ENCODE data around the gene PHF8.
A peak's percentile ranks its signal among the peaks of the same experiment; 100 is the strongest.

Gene PHF8

GRCh38 chrX:54044877-54045338 lies 635 bp upstream of the PHF8 start:
- H3K27me3 ChIP-seq (ENCODE audit: low read depth, low read length): no peaks in the 10 kb centered on the region

GRCh38 chrX:54043541-54044125 lies 640 bp downstream of the PHF8 start:
- Histone ChIP-seq H3K4me1 (ENCODE audit: low read length) (peaks cover 10% of the 10 kb centered on the region), H3K9ac (ENCODE audit: low read length) (peak overlapping the region; percentile 98), H3K4me2 (ENCODE audit: low read length) (peak overlapping the region; percentile 88), H3K9me3 (ENCODE audit: insufficient read depth, low read length) (no peaks in the 10 kb centered on the region), H3K4me3 (ENCODE audit: low read length) (peak overlapping the region; percentile 98), H4K20me1 (ENCODE audit: insufficient read depth, low read length) (no peaks in the 10 kb centered on the region), H3K36me3 (replicated peaks; ENCODE audit: low read depth, low read length) (peaks cover 14% of the 10 kb centered on the region), H2AFZ (ENCODE audit: low read depth, low read length) (peak overlapping the region; percentile 90), H3K27me3 (ENCODE audit: low read depth, low read length) (no peaks in the 10 kb centered on the region), H3K79me2 (ENCODE audit: low read length) (peaks cover 18% of the 10 kb centered on the region), H3K27ac (ENCODE audit: low read length) (peak overlapping the region; percentile 93)
- no peak for TF ChIP-seq EZH2phosphoT487 (IDR thresholded peaks at IDR 0.05; ENCODE audit: low read depth)
- TF ChIP-seq CTCF (IDR thresholded peaks at IDR 0.05; ENCODE audit: low read depth, low read length): no peak

More at GRCh38 chrX:54044877-54045338, 635 bp upstream of the PHF8 start:
- H3K9me3 ChIP-seq (ENCODE audit: insufficient read depth, low read length): no peaks in the 10 kb centered on the region
- H2AFZ ChIP-seq (ENCODE audit: low read depth, low read length): peak overlapping the region; percentile 92
- peaks cover 10% of the 10 kb centered on the region for H3K4me1 ChIP-seq (ENCODE audit: low read length)
- peak overlapping the region; percentile 98 for H3K4me3 ChIP-seq (ENCODE audit: low read length)
- peak overlapping the region; percentile 97 for H3K4me2 ChIP-seq (ENCODE audit: low read length)
- H3K27ac ChIP-seq (ENCODE audit: low read length): peak overlapping the region; percentile 93
- H4K20me1 ChIP-seq (ENCODE audit: insufficient read depth, low read length): no peaks in the 10 kb centered on the region
- peaks cover 18% of the 10 kb centered on the region for H3K79me2 ChIP-seq (ENCODE audit: low read length)
- H3K9ac ChIP-seq (ENCODE audit: low read length): peak overlapping the region; percentile 88
- peaks cover 10% of the 10 kb centered on the region for H3K36me3 ChIP-seq (replicated peaks; ENCODE audit: low read depth, low read length)
- no peak for TF ChIP-seq CTCF (IDR thresholded peaks at IDR 0.05; ENCODE audit: low read depth, low read length)
- no peak for TF ChIP-seq EZH2phosphoT487 (IDR thresholded peaks at IDR 0.05; ENCODE audit: low read depth)

- Histone ChIP-seq H3K36me3 (replicated peaks; ENCODE audit: low read depth, low read length) (peaks cover 14% of the 10 kb centered on the region), H3K27ac (ENCODE audit: low read length) (peak overlapping the region; percentile 93), H3K79me2 (ENCODE audit: low read length) (peaks cover 18% of the 10 kb centered on the region), H3K4me3 (ENCODE audit: low read length) (peak overlapping the region; percentile 98), H3K4me2 (ENCODE audit: low read length) (peak overlapping the region; percentile 88), H2AFZ (ENCODE audit: low read depth, low read length) (no peak overlapping the region), H3K27me3 (ENCODE audit: low read depth, low read length) (no peaks in the 10 kb centered on the region), H3K4me1 (ENCODE audit: low read length) (peaks cover 10% of the 10 kb centered on the region), H3K9me3 (ENCODE audit: insufficient read depth, low read length) (no peaks in the 10 kb centered on the region), H4K20me1 (ENCODE audit: insufficient read depth, low read length) (no peaks in the 10 kb centered on the region), H3K9ac (ENCODE audit: low read length) (peak overlapping the region; percentile 98)
- TF ChIP-seq CTCF (IDR thresholded peaks at IDR 0.05; ENCODE audit: low read depth, low read length) (no peak), EZH2phosphoT487 (IDR thresholded peaks at IDR 0.05; ENCODE audit: low read depth) (no peak)
These were observed 1.2 kb downstream of the PHF8 start for GRCh38 chrX:54043056-54043455.

GRCh38 chrX:54042609-54043021 lies 1.7 kb downstream of the PHF8 start:
- Histone ChIP-seq H2AFZ (ENCODE audit: low read depth, low read length) (no peak overlapping the region), H4K20me1 (ENCODE audit: insufficient read depth, low read length) (no peaks in the 10 kb centered on the region), H3K36me3 (replicated peaks; ENCODE audit: low read depth, low read length) (peaks cover 14% of the 10 kb centered on the region), H3K9me3 (ENCODE audit: insufficient read depth, low read length) (no peaks in the 10 kb centered on the region), H3K4me1 (ENCODE audit: low read length) (peaks cover 10% of the 10 kb centered on the region), H3K27ac (ENCODE audit: low read length) (no peak overlapping the region; the same call in 1 of the 2 replicates), H3K9ac (ENCODE audit: low read length) (peak overlapping the region; percentile 98), H3K4me2 (ENCODE audit: low read length) (peak overlapping the region; percentile 88), H3K4me3 (ENCODE audit: low read length) (peak overlapping the region; percentile 98), H3K79me2 (ENCODE audit: low read length) (peaks cover 18% of the 10 kb centered on the region), H3K27me3 (ENCODE audit: low read depth, low read length) (no peaks in the 10 kb centered on the region)
- TF ChIP-seq CTCF (IDR thresholded peaks at IDR 0.05; ENCODE audit: low read depth, low read length): peak; percentile 22; the same call in 1 of the 2 replicates
- TF ChIP-seq EZH2phosphoT487 (IDR thresholded peaks at IDR 0.05; ENCODE audit: low read depth): no peak

Measured in OCI-LY3 (cell line).